K562 (cell line): ENCODE results near the gene PIEZO2. TPM values are rescaled to one million over a fixed set of nuclear protein-coding genes. Genes with fewer than 3 reads are reported as not detected.

ENCODE experiments used
- ATAC-seq: fragments of 200-7000 bp; cut with Tn5 transposase; 3 replicates; pipeline ENCODE4 v1.9.1; 2020; ENCODE audit warnings: moderate library complexity
- BruUV-seq: library from RNA; stranded (reverse); fragments of 400-500 nt; replicated peaks from 2 replicates; lab custom pipeline; 2021; lab: Mats Ljungman, UMichigan
- CTCF ChIA-PET: fragments of 300-600 bp; formaldehyde crosslinking; extraction: SDS; loops from one replicate; lab custom pipeline; 2021; ENCODE audit warnings: low intra/inter-chr PET ratio; lab: Yijun Ruan, JAX
- POLR2A ChIA-PET: fragments of 300-600, 350-650 bp; sonication (Branson Sonifier 250); formaldehyde crosslinking; extraction: SDS; loops from one replicate; lab custom pipeline; 2021; ENCODE audit warnings: antibody characterized with exemption, inconsistent platforms; lab: Yijun Ruan, JAX
- DNase-seq, 4 experiments: peaks; one replicate each; pipeline versions ENCODE4 v3.0.0 to v3.0.0-alpha.2; 2011 to 2018; ENCODE audit warnings: low spot score in 3 of 4, mixed read lengths in 3 of 4; ENCODE audit errors: extremely low read depth in 1 of 4
- FAIRE-seq: peaks from 2 replicates; lab custom pipeline; 2011; peaks lifted over from hg19 to GRCh38; lab: Jason Lieb, UNC
- H2AFZ ChIP-seq: 2 replicates; pipeline ENCODE4 v1.6.0; 2011; ENCODE audit warnings: low read depth, low read length, control low read depth, inconsistent platforms
- H3K27ac ChIP-seq: fragments of 200-600 bp; 3 replicates; pipeline ENCODE4 v1.8.0; 2011; ENCODE audit warnings: low read depth, mild to moderate bottlenecking, control low read depth, inconsistent platforms, low read length, moderate library complexity, mixed read lengths; ENCODE audit errors: extremely low read depth
- H3K27me3 ChIP-seq, 2 experiments: fragments of 300-600 bp in 1 of 2; 2 replicates in 1 of 2; 3 replicates in 1 of 2; pipeline versions ENCODE4 v1.6.0 to v1.8.0; 2011; ENCODE audit warnings: inconsistent platforms in 2 of 2, low read length in 2 of 2, mild to moderate bottlenecking in 1 of 2, mixed read lengths in 1 of 2, moderate library complexity in 1 of 2; ENCODE audit not compliant: control insufficient read depth in 2 of 2, insufficient read depth in 2 of 2
- H3K36me3 ChIP-seq: fragments of 300-600 bp; 3 replicates; pipeline ENCODE4 v1.8.0; 2011; ENCODE audit warnings: mild to moderate bottlenecking, low read length, inconsistent platforms; ENCODE audit not compliant: control insufficient read depth, insufficient read depth
- H3K4me1 ChIP-seq, 2 experiments: fragments of 200-600 bp in 1 of 2; replicated peaks in 1 of 2; 2 replicates in 1 of 2; 3 replicates in 1 of 2; pipeline versions ENCODE4 v1.5.1 to v1.8.0; 2011; ENCODE audit warnings: inconsistent platforms in 2 of 2, low read length in 2 of 2, mild to moderate bottlenecking in 1 of 2, mixed read lengths in 1 of 2, moderate library complexity in 1 of 2; ENCODE audit not compliant: control insufficient read depth in 2 of 2, insufficient read depth in 2 of 2
- H3K4me2 ChIP-seq: 2 replicates; pipeline ENCODE4 v1.6.1; 2011; ENCODE audit warnings: low read length, control low read depth, inconsistent platforms, mixed read lengths; ENCODE audit not compliant: insufficient read depth
- H3K4me3 ChIP-seq: fragments of 200-600 bp; sonication (generic), shearing (Covaris generic); 2 replicates; pipeline ENCODE4 v1.5.1; 2016; ENCODE audit warnings: control low read depth, inconsistent platforms
- H3K79me2 ChIP-seq: fragments of 200-600 bp; 3 replicates; pipeline ENCODE4 v1.8.0; 2011; ENCODE audit warnings: low read length, inconsistent platforms; ENCODE audit not compliant: control insufficient read depth, insufficient read depth
- H3K9ac ChIP-seq, 2 experiments: 2 replicates each; pipeline versions ENCODE4 v1.6.0 to v1.6.1; 2011; ENCODE audit warnings: low read depth in 2 of 2, low read length in 2 of 2, control low read depth in 1 of 2, inconsistent platforms in 1 of 2, mild to moderate bottlenecking in 1 of 2, mixed read lengths in 1 of 2; ENCODE audit not compliant: insufficient read depth in 1 of 2
- H3K9me1 ChIP-seq: one replicate; pipeline ENCODE4 v1.6.0; 2011; ENCODE audit warnings: inconsistent platforms, mild to moderate bottlenecking, low read length, moderate library complexity; ENCODE audit not compliant: control insufficient read depth, insufficient read depth
- H3K9me3 ChIP-seq: replicated peaks from 2 replicates; pipeline ENCODE4 v1.5.1; 2011; ENCODE audit warnings: low read depth, low read length, inconsistent platforms; ENCODE audit not compliant: control insufficient read depth, insufficient read depth
- H4K20me1 ChIP-seq: replicated peaks from 2 replicates; pipeline ENCODE4 v1.6.1; 2011; ENCODE audit warnings: low read length, inconsistent platforms, mixed read lengths; ENCODE audit not compliant: control insufficient read depth, insufficient read depth
- FOXO4 ChIP-seq: fragments of 450-650 bp; formaldehyde crosslinking; IDR thresholded peaks from 2 replicates; pipeline ENCODE4 v1.4.0; 2020; ENCODE audit warnings: mild to moderate bottlenecking, moderate library complexity
- MAFF ChIP-seq: IDR thresholded peaks from 2 replicates; pipeline ENCODE4 v1.6.1; 2012; ENCODE audit warnings: low read length, improper control_type of control experiment
- PREB ChIP-seq: sonication (generic); formaldehyde crosslinking; IDR thresholded peaks from 2 replicates; pipeline ENCODE4 v1.8.1; 2023; ENCODE audit warnings: mild to moderate bottlenecking, missing genetic modification reagents
- TAF15 ChIP-seq: fragments of 200-400 bp; formaldehyde crosslinking; IDR thresholded peaks from 2 replicates; pipeline ENCODE4 v1.6.1; 2017; ENCODE audit warnings: mild to moderate bottlenecking, low read depth, low read length, moderate library complexity
- TAF9B ChIP-seq: fragments of 450-650 bp; IDR thresholded peaks from 2 replicates; pipeline ENCODE4 v1.6.1; 2018; ENCODE audit warnings: mild to moderate bottlenecking; ENCODE audit not compliant: partially characterized antibody
- TBL1XR1 ChIP-seq, 2 experiments: IDR thresholded peaks; 2 replicates each; pipeline ENCODE4 v1.6.1; 2012; ENCODE audit warnings: improper control_type of control experiment in 2 of 2, low read length in 2 of 2, mild to moderate bottlenecking in 1 of 2
- TCF3 ChIP-seq: sonication (generic); formaldehyde crosslinking; IDR thresholded peaks from 2 replicates; pipeline ENCODE4 v1.4.0; 2020; ENCODE audit warnings: mild to moderate bottlenecking, missing genetic modification reagents
- TSHZ1 ChIP-seq: fragments of 250-450 bp; sonication (Bioruptor Pico); IDR thresholded peaks from 2 replicates; pipeline ENCODE4 v1.4.0; 2020; ENCODE audit warnings: mild to moderate bottlenecking, moderate library complexity
- ZNF175 ChIP-seq: fragments of 200-800 bp; sonication (Bioruptor generic); IDR thresholded peaks from 2 replicates; pipeline ENCODE4 v1.6.1; 2016; ENCODE audit warnings: low read depth, mild to moderate bottlenecking, missing genetic modification characterization, missing compliant biosample characterization
- ZNF551 ChIP-seq: fragments of 250-450 bp; sonication (Bioruptor Pico); IDR thresholded peaks from 2 replicates; pipeline ENCODE4 v1.5.0; 2021; ENCODE audit warnings: mild to moderate bottlenecking, moderate library complexity
- WGBS: fragments of 100-300 bp; shearing (Covaris generic); methylation state at CpG from one replicate; pipeline ENCODE4 v1.1.6; 2016; ENCODE audit warnings: low coverage, mixed read lengths; ENCODE audit not compliant: insufficient coverage; ENCODE audit errors: missing lambda C conversion rate; 5-methylcytosine and 5-hydroxymethylcytosine counted together
- in situ Hi-C: fragments of 300-500 bp; cut with MboI; formaldehyde crosslinking; loops from 4 replicates; pipeline ENCODE4 v1.15.0; 2018; ENCODE audit warnings: inconsistent platforms, mixed read lengths
- intact Hi-C: fragments of 100-400 bp; cut with micrococcal nuclease; formaldehyde crosslinking; loops from 2 replicates; pipeline ENCODE4 v1.14.2; 2022
- polyA plus RNA-seq, 8 experiments: library from polyadenylated mRNA; depleted of rRNA in 4 of 8; stranded (reverse) in 5 of 8; unstranded in 3 of 8; fragments of >200 nt; fragmentation: Nextera tagmentation in 2 of 8; fragmentation: Illumina TruSeq in 1 of 8; extraction: Ambion mirVana in 2 of 8; extraction: Trizol in 1 of 8; gene quantifications; 2 replicates each; pipeline versions ENCODE4 v1.2.1 to v1.2.3, GENCODE V29; 2011 to 2014; ENCODE audit warnings: inconsistent platforms in 1 of 8, missing spikeins in 1 of 8
- total RNA-seq, 7 experiments: library from RNA; depleted of rRNA in 6 of 7; stranded (reverse); fragments of >200 nt in 6 of 7; fragmentation: Illumina TruSeq in 2 of 7; extraction: Trizol in 2 of 7; gene quantifications; 2 replicates each; pipeline versions ENCODE4 v1.2.1 to v1.2.3, GENCODE V29; 2011 to 2021; ENCODE audit warnings: low replicate concordance in 1 of 7

The PIEZO2 gene
- total and polyA plus RNA-seq, 9 of the 15 experiments (the other 6 are each of a cell fraction or from before 2014, with no cell fraction given) = 0.54 to 4.1 (median 2.0) TPM

GRCh38 chr18:10928772-10929373 is 220.5 kb downstream of the PIEZO2 start:
- H4K20me1 ChIP-seq = no peaks in the 10 kb centered on the region
- H3K27ac ChIP-seq = no peak overlapping the region
- no peak overlapping the region for H3K4me2 ChIP-seq
- ATAC-seq (no peak), FAIRE-seq (no peak), DNase-seq (no peak)
- H3K9ac ChIP-seq = no peak overlapping the region
- H3K79me2 ChIP-seq = no peaks in the 10 kb centered on the region
- no peak overlapping the region for H3K4me3 ChIP-seq
- H3K9me1 ChIP-seq = no peaks in the 10 kb centered on the region
- no peaks in the 10 kb centered on the region for H3K36me3 ChIP-seq
- CTCF ChIA-PET = no interaction called here
- TF ChIP-seq ZNF175 = no peak
- TF ChIP-seq ZNF551 = no peak
- no peak for TF ChIP-seq TAF9B
- TF ChIP-seq PREB (CRISPR knock-in tag) = no peak
- no peak for TF ChIP-seq TCF3 (CRISPR knock-in tag)
- no peak for TF ChIP-seq TSHZ1 (CRISPR knock-in tag)
- TF ChIP-seq MAFF = no peak
- TF ChIP-seq FOXO4 (CRISPR knock-in tag) = no peak
- TF ChIP-seq TBL1XR1 (IDR thresholded peaks at IDR 0.05; ENCODE audit: low read length in 2 of 2) = no peak
- TF ChIP-seq TAF15 = no peak
- POLR2A ChIA-PET = no interaction called here
- 3% methylated on average over 7 of the region's 7 CpGs for WGBS
- in situ Hi-C loops (no loop called here), intact Hi-C loops (no loop called here)
- H3K4me1 ChIP-seq = no peaks in the 10 kb centered on the region
- H3K27me3 ChIP-seq = peaks cover 0 to 2% of the 10 kb centered on the region in 2 experiments; a peak in 3 of 5 replicates
- no peaks in the 10 kb centered on the region for H3K9me3 ChIP-seq
- BruUV-seq = no TSS peak
- H2AFZ ChIP-seq = no peak overlapping the region
